Bronchial epithelial cell (primary cell): ENCODE data around the gene EMID1. TPM values are rescaled to one million over a fixed set of nuclear protein-coding genes. Genes with fewer than 3 reads are reported as not detected.
A peak's percentile ranks its signal among the peaks of the same experiment; 100 is the strongest.

Experiments used
- DNase-seq: peaks from one replicate; pipeline ENCODE4 v3.0.0-alpha.2; 2010; ENCODE audit warnings: low read depth
- FAIRE-seq: peaks from 2 replicates; lab custom pipeline; 2011; peaks lifted over from hg19 to GRCh38; lab: Jason Lieb, UNC
- H3K27me3 ChIP-seq: 2 replicates; pipeline ENCODE4 v1.5.1; 2011; ENCODE audit warnings: low read length; ENCODE audit not compliant: control insufficient read depth, insufficient read depth
- H3K36me3 ChIP-seq: 2 replicates; pipeline ENCODE4 v1.5.1; 2011; ENCODE audit warnings: low read length; ENCODE audit not compliant: control insufficient read depth, insufficient read depth
- H3K4me3 ChIP-seq: 2 replicates; pipeline ENCODE4 v1.5.1; 2011; ENCODE audit warnings: mild to moderate bottlenecking, low read depth, low read length, control low read depth
- CTCF ChIP-seq: IDR thresholded peaks from 2 replicates; pipeline ENCODE4 v1.5.1; 2011; ENCODE audit warnings: mild to moderate bottlenecking, moderate library complexity, low read length, control low read depth, inconsistent platforms; ENCODE audit not compliant: insufficient read depth, severe bottlenecking
- total RNA-seq: library from RNA; depleted of rRNA; stranded (reverse); fragments of >200 nt; gene quantifications from 2 replicates; pipeline ENCODE4 v1.2.1, GENCODE V29; 2014

EMID1 gene
- total RNA-seq, 1 donor from 2014 or later = not detected

GRCh38 chr22:29187831-29188230, 17.9 kb upstream of the EMID1 start:
- no peaks in the 10 kb centered on the region for H3K27me3 ChIP-seq
- TF ChIP-seq CTCF = no peak
- no peak overlapping the region for H3K4me3 ChIP-seq
- FAIRE-seq (no peak), DNase-seq (no peak)
- H3K36me3 ChIP-seq = no peaks in the 10 kb centered on the region

- no peaks in the 10 kb centered on the region for H3K36me3 ChIP-seq
- FAIRE-seq (no peak), DNase-seq (no peak)
- H3K27me3 ChIP-seq = no peaks in the 10 kb centered on the region
- no peak overlapping the region for H3K4me3 ChIP-seq
- TF ChIP-seq CTCF = no peak
These were observed 15.6 kb upstream of the EMID1 start for GRCh38 chr22:29190051-29190450.

- TF ChIP-seq CTCF = no peak
- Histone ChIP-seq H3K36me3 (no peaks in the 10 kb centered on the region), H3K27me3 (no peaks in the 10 kb centered on the region), H3K4me3 (no peak overlapping the region)
- FAIRE-seq (peak; percentile 28), DNase-seq (peak; percentile 14)
These were observed 14.8 kb upstream of the EMID1 start for GRCh38 chr22:29190918-29191317.

- DNase-seq (no peak), FAIRE-seq (no peak)
- no peak for TF ChIP-seq CTCF
- H3K27me3 ChIP-seq = no peaks in the 10 kb centered on the region
- H3K36me3 ChIP-seq = no peaks in the 10 kb centered on the region
- H3K4me3 ChIP-seq = no peak overlapping the region
These were observed 12.7 kb upstream of the EMID1 start for GRCh38 chr22:29193021-29193420.

- FAIRE-seq (no peak), DNase-seq (no peak)
- H3K27me3 ChIP-seq = no peaks in the 10 kb centered on the region
- no peak for TF ChIP-seq CTCF
- H3K4me3 ChIP-seq = no peak overlapping the region
- no peaks in the 10 kb centered on the region for H3K36me3 ChIP-seq
These were observed 11.5 kb upstream of the EMID1 start for GRCh38 chr22:29194184-29194583.
